Measurements from ENCODE around the gene C1orf167.

C1orf167 gene

DNA sequence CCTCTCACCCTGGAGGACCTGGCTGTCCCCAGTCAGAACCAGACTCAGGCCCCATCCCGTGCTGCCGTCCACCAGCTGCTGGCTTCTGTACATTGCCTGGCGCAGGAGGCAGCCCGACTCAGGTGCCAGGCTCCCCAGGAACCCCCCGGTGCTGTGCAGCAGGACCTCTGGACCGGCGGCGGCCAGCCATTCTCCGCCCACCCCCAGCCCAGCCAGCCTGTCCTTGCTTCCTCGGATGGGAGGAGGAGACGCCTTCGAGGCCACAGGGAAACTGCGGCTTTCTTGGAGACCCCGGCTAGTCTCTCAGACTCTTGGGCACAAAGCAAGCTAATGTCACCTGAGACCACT is 4.4 kb downstream of the C1orf167 start:
- DNase-seq = no peak

DNA sequence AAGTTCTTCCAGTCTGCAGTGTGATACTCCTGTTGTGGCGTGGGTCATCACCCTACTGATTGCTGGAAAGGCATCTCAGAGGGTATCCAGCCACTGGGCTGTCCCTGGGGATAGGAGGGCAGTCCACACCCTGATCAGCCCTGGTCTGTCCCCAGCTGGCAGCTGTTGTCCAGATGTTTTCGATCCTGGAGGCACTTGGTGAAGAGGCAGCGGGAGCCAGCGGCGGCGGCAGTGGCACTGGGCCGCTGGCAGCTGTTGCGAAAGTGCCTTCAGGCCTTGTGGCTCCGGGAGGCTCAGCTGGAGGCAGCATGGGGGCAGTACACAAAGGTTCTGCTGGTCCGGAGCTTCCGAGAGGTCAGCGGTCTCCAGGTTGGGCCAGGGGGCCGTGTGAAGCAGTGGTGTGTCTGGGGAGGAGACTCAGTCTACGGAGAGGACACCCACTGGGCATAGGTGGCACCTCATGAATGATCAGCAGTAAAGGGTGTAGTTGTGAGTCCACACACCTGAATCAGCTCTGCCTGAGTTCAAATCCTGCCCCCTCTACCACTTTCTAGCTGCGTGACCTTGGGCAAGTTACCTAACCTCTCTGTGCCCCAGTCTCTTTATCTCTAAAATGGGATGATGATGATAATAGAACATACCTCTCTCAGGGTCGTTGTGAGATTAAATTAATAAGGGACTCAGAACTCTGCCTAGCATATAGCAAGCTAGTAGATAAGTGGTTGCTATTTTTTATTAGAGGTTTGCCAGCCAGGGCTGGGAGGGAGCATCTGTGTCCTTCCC is 6.1 kb downstream of the C1orf167 start:
- DNase-seq = no peak

GRCh38 chr1:11768821-11769220 is 6.8 kb downstream of the C1orf167 start:
- no peak for DNase-seq

DNA sequence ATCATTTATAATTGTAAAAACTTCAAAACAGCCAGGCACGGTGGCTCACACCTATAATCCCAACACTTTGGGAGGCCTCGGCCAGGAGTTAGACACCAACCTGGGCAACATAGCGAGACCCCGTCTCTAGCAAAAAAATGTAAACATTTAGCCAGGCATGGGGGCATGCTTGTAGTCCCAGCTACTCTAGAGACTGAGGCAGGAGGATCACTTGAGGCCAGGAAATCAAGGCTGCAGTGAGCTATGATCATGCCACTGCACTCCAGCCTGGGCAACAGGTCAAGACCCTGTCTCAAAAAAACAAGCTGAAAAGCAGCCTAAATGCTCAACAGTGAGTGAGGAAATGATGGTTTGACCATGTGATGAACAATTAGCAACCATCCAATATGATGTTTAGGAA is 7.3 kb downstream of the C1orf167 start:
- no peak for DNase-seq

DNA sequence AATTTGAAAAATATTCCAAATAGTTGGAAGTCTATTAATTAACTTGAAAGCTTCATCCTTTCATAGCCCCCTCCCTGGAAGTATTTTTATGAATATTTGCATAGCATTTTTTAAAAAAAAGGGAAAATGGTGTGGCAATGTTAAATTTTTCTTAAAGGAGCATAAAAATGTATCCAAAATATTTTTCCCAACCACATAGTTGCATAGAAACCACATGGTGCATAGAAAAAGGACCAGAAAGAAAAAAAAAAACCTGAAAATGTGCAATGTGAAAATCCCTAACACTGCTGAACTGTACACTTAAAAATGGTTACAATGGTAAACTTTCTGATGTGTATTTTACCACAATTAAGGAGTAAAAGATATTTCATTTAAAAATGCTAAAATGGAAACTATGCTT is 8.0 kb downstream of the C1orf167 start:
- no peak for DNase-seq

- DNase-seq = no peak
These were observed 9.6 kb downstream of the C1orf167 start for GRCh38 chr1:11771481-11772043.

GRCh38 chr1:11772458-11772857 is 10.5 kb downstream of the C1orf167 start:
- DNase-seq = no peak

DNA sequence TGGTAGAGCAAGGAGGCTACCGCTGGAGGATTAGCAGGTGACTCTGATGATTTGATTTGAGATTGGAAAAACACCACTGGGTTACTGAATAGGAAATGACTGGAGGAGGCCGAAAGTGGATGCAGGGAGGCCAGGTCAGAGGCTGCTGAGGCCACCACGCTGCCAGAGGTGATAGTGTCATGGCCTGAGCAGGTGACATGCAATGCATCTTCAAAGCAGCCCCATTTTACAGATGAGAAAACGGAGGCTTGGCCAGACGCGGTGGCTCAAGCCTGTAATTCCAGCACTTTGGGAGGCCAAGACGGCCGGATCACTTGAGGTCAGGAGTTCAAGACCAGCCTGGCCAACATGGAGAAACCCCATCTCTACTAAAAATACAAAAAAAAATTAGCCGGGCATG is 12.8 kb downstream of the C1orf167 start:
- no peak for DNase-seq

GRCh38 chr1:11777658-11778322 is 15.8 kb downstream of the C1orf167 start:
- no peak for DNase-seq

- no peak for DNase-seq
These were observed 16.3 kb downstream of the C1orf167 start for GRCh38 chr1:11778336-11778735.

- DNase-seq = no peak
These were observed 17.0 kb downstream of the C1orf167 start for GRCh38 chr1:11778844-11779623.

GRCh38 chr1:11779715-11780379 is 17.9 kb downstream of the C1orf167 start:
- no peak for DNase-seq

- no peak for DNase-seq
These were observed 18.6 kb downstream of the C1orf167 start for GRCh38 chr1:11780380-11781147.

DNA sequence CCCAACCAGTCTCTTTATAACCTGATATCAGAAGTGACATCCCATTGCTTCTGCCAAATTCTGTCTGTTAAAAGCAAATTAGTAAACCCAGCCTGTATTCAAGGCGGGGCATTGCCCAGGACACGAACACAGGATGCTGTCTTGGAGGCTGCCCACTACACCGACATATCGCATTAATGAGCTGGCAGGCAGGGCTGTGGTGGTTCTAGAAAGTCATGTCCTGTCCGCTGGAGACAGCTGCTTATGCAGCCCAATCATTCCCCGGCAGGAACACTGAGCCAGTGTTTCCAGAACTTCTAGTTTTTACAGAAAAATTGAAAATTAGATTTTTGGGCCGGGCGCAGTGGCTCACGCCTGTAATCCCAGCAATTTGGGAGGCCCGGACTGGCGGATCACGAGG is 19.3 kb downstream of the C1orf167 start:
- DNase-seq = no peak

- DNase-seq = no peak
These were observed 20.2 kb downstream of the C1orf167 start for GRCh38 chr1:11782127-11782708.

DNA sequence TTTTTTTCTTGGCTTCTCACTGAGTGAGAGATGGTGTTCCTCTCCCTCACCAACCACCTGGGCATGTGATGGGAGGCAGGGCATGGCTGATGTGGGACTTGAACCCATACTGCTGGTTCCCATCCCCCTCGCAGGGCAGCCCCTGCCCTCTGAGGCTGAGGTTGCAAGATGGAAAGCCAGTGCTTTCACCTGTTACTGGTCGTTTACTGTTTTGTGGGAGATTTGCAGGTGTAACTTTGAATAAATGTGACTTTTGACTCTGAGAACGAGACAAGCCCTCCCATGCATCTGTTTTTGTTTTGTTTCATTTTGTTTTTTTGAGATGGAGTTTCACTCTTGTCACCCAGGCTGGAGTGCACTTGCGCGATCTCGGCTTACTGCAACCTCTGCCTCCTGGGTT is 21.6 kb downstream of the C1orf167 start:
- DNase-seq = no peak

- no peak for DNase-seq
These were observed 22.4 kb downstream of the C1orf167 start for GRCh38 chr1:11784256-11784992.

DNA sequence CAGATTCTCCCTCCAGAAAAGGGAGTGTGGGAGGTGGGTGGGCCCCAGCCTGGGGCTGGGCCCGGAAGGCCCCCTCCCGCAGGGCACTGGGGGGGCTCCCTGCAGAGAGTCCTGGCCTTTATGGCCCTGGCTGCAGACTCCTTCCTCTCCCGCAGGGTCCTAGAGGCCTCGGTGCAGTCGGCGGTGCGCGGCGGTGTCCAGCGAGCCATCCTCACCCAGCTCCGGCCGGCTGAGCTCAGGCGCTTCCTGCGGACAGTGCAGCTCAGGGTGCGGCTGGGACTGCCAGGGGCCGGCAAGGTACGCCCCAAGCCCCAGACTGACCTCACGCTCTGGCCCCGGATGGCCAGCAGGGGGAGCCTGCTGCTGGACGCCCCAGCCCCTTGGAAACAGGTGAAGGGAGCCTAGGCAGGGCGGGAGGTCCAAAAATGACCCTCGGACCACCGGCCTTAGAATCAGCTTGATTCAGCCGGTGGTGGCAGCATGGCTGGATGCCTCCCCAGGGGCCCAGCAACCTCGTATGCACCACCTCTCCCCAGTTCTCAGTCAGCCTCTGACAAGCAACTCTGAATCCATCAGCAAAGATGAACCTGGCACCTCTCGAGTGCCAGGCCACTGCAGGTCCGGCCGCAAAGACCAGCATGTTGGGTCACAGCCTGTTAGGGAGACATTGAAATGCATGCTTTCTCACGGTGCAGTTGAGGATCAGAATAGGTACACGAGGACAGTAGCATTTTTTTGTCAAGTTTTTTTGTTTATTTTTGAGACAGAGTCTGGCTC is 23.2 kb downstream of the C1orf167 start:
- no peak for DNase-seq

- no peak for DNase-seq
These were observed 24.2 kb downstream of the C1orf167 start for GRCh38 chr1:11786168-11786567.

- no peak for DNase-seq
These were observed 25.3 kb downstream of the C1orf167 start for GRCh38 chr1:11787251-11787803.

Data from NCI-H2081 (cell line).